A549 (cell line): ENCODE measurements around the gene G3BP1. TPM values are rescaled to one million over a fixed set of nuclear protein-coding genes. Genes with fewer than 3 reads are reported as not detected.

Experiments used
- ATAC-seq, 2 experiments: fragments of 200-7000 bp in 1 of 2; fragments of >200 bp in 1 of 2; cut with Nextera tagmentation in 1 of 2; cut with Tn5 transposase in 1 of 2; 3 replicates each; pipeline versions ENCODE4 v1.8.0 to v1.9.1; 2018 to 2020; ENCODE audit warnings: mild to moderate bottlenecking in 1 of 2, moderate library complexity in 1 of 2
- CTCF ChIA-PET: fragments of 300-600 bp; sonication (Branson Sonifier 250); formaldehyde crosslinking; extraction: SDS; loops from one replicate; lab custom pipeline; 2021; ENCODE audit warnings: antibody characterized with exemption, inconsistent platforms; lab: Yijun Ruan, JAX
- POLR2A ChIA-PET: fragments of 350-600 bp; formaldehyde crosslinking; extraction: SDS; loops from one replicate; lab custom pipeline; 2021; ENCODE audit warnings: antibody characterized with exemption, inconsistent platforms; lab: Yijun Ruan, JAX
- DNase-seq, 2 experiments: peaks; one replicate each; pipeline versions ENCODE4 v3.0.0 to v3.0.0-alpha.2; 2011 to 2016; ENCODE audit warnings: low read depth in 1 of 2, low spot score in 1 of 2
- FAIRE-seq: peaks from 2 replicates; lab custom pipeline; 2011; peaks lifted over from hg19 to GRCh38; lab: Jason Lieb, UNC
- H3K27ac ChIP-seq, 2 experiments: fragments of >200 bp; sonication (Bioruptor Twin); formaldehyde crosslinking; 3 replicates each; pipeline ENCODE4 v1.5.1; 2016 to 2017
- H3K4me1 ChIP-seq: fragments of >200 bp; sonication (Bioruptor Twin); formaldehyde crosslinking; 3 replicates; pipeline ENCODE4 v1.6.1; 2016
- H3K4me2 ChIP-seq: fragments of >200 bp; sonication (Bioruptor Twin); formaldehyde crosslinking; 3 replicates; pipeline ENCODE4 v1.6.1; 2016
- H3K4me3 ChIP-seq: fragments of >200 bp; sonication (Bioruptor Twin); formaldehyde crosslinking; 3 replicates; pipeline ENCODE4 v1.5.1; 2016
- H3K9me3 ChIP-seq: fragments of >200 bp; sonication (Bioruptor Twin); formaldehyde crosslinking; 3 replicates; pipeline ENCODE4 v1.6.1; 2016
- CBX2 ChIP-seq: fragments of 200-600 bp; sonication (generic); IDR thresholded peaks from 2 replicates; pipeline ENCODE4 v1.6.1; 2016; ENCODE audit warnings: low read depth, mild to moderate bottlenecking, borderline replicate concordance
- CEBPB ChIP-seq, 2 experiments: fragments of >200 bp in 1 of 2; sonication (Bioruptor Twin) in 1 of 2; formaldehyde crosslinking in 1 of 2; IDR thresholded peaks; 2 replicates each; pipeline ENCODE4 v1.6.1; 2012 to 2016
- EHF ChIP-seq: fragments of 250-450 bp; sonication (Bioruptor Pico); IDR thresholded peaks from 2 replicates; pipeline ENCODE4 v1.5.0; 2020; ENCODE audit warnings: mild to moderate bottlenecking
- ESRRA ChIP-seq: fragments of 150-350 bp; IDR thresholded peaks from 2 replicates; pipeline ENCODE4 v1.6.1; 2014; ENCODE audit warnings: mild to moderate bottlenecking, low read length, borderline replicate concordance
- HEYL ChIP-seq: fragments of 250-450 bp; sonication (Bioruptor Pico); IDR thresholded peaks from 2 replicates; pipeline ENCODE4 v1.8.0; 2021; ENCODE audit warnings: mild to moderate bottlenecking, moderate library complexity
- HOXA7 ChIP-seq: fragments of 250-450 bp; sonication (Bioruptor Pico); IDR thresholded peaks from 2 replicates; pipeline ENCODE4 v1.5.0; 2020; ENCODE audit warnings: mild to moderate bottlenecking, moderate library complexity
- JUN ChIP-seq, 2 experiments: fragments of >200 bp; sonication (Bioruptor Twin); formaldehyde crosslinking; IDR thresholded peaks; 2 replicates in 1 of 2; 3 replicates in 1 of 2; pipeline ENCODE4 v1.6.1; 2016 to 2017
- KDM1A ChIP-seq: fragments of 200-600 bp; sonication (generic); IDR thresholded peaks from 2 replicates; pipeline ENCODE4 v1.6.1; 2016; ENCODE audit warnings: low read depth, mild to moderate bottlenecking
- MAFK ChIP-seq: fragments of 450-650 bp; IDR thresholded peaks from 2 replicates; pipeline ENCODE4 v1.6.1; 2014; ENCODE audit not compliant: partially characterized antibody
- MAZ ChIP-seq: fragments of 150-350 bp; IDR thresholded peaks from 2 replicates; pipeline ENCODE4 v1.6.1; 2014; ENCODE audit warnings: antibody characterized with exemption, low read depth, low read length, borderline replicate concordance
- NFE2L2 ChIP-seq: fragments of 150-350 bp; conservative IDR thresholded peaks from 2 replicates; pipeline ENCODE4 v1.6.1; 2014; ENCODE audit warnings: low read length
- RAD21 ChIP-seq, 2 experiments: fragments of >200 bp in 1 of 2; sonication (Bioruptor Twin) in 1 of 2; formaldehyde crosslinking in 1 of 2; IDR thresholded peaks in 1 of 2; conservative IDR thresholded peaks in 1 of 2; 2 replicates in 1 of 2; 3 replicates in 1 of 2; pipeline ENCODE4 v1.6.1; 2012 to 2018; ENCODE audit warnings: inconsistent platforms in 1 of 2
- RARB ChIP-seq: fragments of 250-450 bp; sonication (Bioruptor Pico); IDR thresholded peaks from 2 replicates; pipeline ENCODE4 v1.8.0; 2021; ENCODE audit warnings: mild to moderate bottlenecking, moderate library complexity
- RCOR1 ChIP-seq: fragments of 150-350 bp; IDR thresholded peaks from 2 replicates; pipeline ENCODE4 v1.6.1; 2014; ENCODE audit warnings: antibody characterized with exemption, low read length, low read depth
- RFX5 ChIP-seq: fragments of 450-650 bp; IDR thresholded peaks from 2 replicates; pipeline ENCODE4 v1.7.1; 2014; ENCODE audit warnings: antibody characterized with exemption, mild to moderate bottlenecking, moderate library complexity
- SMC3 ChIP-seq: fragments of >200 bp; sonication (Bioruptor Twin); formaldehyde crosslinking; IDR thresholded peaks from 3 replicates; pipeline ENCODE4 v1.6.1; 2018; ENCODE audit warnings: inconsistent platforms
- ZFP36 ChIP-seq: fragments of 450-650 bp; IDR thresholded peaks from 2 replicates; pipeline ENCODE4 v1.6.1; 2014; ENCODE audit warnings: borderline replicate concordance; ENCODE audit not compliant: partially characterized antibody
- ZNF302 ChIP-seq: fragments of 250-450 bp; sonication (Bioruptor Pico); IDR thresholded peaks from 2 replicates; pipeline ENCODE4 v1.9.0; 2021; ENCODE audit warnings: inconsistent platforms, mild to moderate bottlenecking, moderate library complexity
- WGBS: methylation state at CpG from one replicate; pipeline ENCODE4 v1.1.6; 2017; ENCODE audit errors: missing lambda C conversion rate; 5-methylcytosine and 5-hydroxymethylcytosine counted together
- polyA plus RNA-seq, 4 experiments: library from polyadenylated mRNA; depleted of rRNA in 3 of 4; stranded (reverse); fragments of >200 nt; fragmentation: RNase III in 1 of 4; extraction: RNeasy Plus Mini Kit Qiagen cat#74134 plus additional on column Dnase treatment in 1 of 4; gene quantifications; 2 replicates in 3 of 4; 3 replicates in 1 of 4; pipeline ENCODE4 v1.2.3, GENCODE V29; 2011 to 2017
- TF ChIP-seq, protein P1 (sequence below): IDR thresholded peaks from 2 replicates; pipeline ENCODE4 v1.6.1; 2012
- TF ChIP-seq, protein P2 (sequence below): fragments of 250-450 bp; sonication (Bioruptor Pico); IDR thresholded peaks from 2 replicates; pipeline ENCODE4 v1.5.0; 2021; ENCODE audit warnings: mild to moderate bottlenecking, moderate library complexity, borderline replicate concordance
- TF ChIP-seq, protein P3 (sequence below): fragments of >200 bp; sonication (Bioruptor Twin); formaldehyde crosslinking; IDR thresholded peaks from 3 replicates; pipeline ENCODE4 v1.5.1; 2016
- TF ChIP-seq, protein P4 (sequence below): fragments of >200 bp; sonication (Bioruptor Twin); formaldehyde crosslinking; IDR thresholded peaks from 2 replicates; pipeline ENCODE4 v1.6.1; 2016

The G3BP1 gene
- polyA plus RNA-seq, 2 of the 4 experiments (the other 2 are of a cell fraction) = 126 to 176 TPM

DNA sequence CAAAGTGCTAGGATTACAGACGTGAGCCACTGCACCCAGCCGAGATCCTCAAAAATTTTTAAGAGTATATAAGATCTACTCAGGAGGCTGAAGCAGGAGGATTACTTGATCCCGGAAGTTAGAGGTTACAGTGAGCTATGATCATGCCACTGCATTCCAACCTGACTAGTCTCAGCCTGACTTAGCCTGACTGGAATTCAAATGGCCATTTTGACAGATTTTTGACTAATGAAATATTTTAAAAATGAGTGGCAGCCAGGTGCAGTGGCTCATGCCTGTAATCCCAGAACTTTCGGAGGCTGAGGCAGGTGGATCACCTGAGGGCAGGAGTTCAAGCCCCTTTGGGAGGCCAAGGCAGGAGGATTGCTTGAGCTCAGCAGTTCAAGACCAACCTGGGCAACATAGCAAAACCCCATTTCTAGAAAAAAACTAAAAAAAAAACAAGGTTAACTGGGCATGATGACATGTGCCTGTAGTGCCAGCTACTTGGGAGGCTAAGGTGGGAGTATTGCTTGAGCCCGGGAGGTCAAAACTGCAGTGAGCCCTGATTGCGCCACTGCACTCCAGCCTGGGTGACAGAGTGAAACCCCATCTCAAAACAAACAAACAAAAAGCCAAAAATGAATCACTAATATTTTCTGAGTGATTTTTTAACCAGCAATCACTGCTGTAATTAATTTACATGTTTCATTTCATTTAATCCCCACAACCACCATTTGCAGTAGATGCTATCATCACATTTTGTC lies 29.9 kb upstream of the G3BP1 start:
- no peak for FAIRE-seq
- CTCF ChIA-PET = interaction anchor here (0.6 to 24.6 kb wide), 40 partner anchors 9 to 296 kb away, joined by 3 to 529 read pairs (median 4); partner anchors contain the start of genes ATOX1, G3BP1, SLC36A1 and SPARC
- Histone ChIP-seq H3K4me2 (peak overlapping the region; percentile 71; the same call in 1 of the 3 replicates), H3K27ac (peak overlapping the region; percentile 68 to 92; a peak in 5 of 6 replicates), H3K9me3 (no peaks in the 10 kb centered on the region), H3K4me1 (peaks cover 37% of the 10 kb centered on the region), H3K4me3 (no peak overlapping the region)
- POLR2A ChIA-PET = interaction anchor here (1.0 kb wide), 1 partner anchor 83 kb away, joined by 3 read pairs; no protein-coding TSS in a partner anchor
- no peak for DNase-seq
- WGBS = 75% methylated on average over 6 of the region's 6 CpGs
- no peak for ATAC-seq
- TF ChIP-seq EHF (CRISPR knock-in tag) (no peak), NFE2L2 (no peak), ESRRA (no peak), MAZ (no peak), CEBPB (IDR thresholded peaks at IDR 0.05) (peak in 1 of 2 experiments; percentile 38; a peak in 1 of 4 replicates)

DNA sequence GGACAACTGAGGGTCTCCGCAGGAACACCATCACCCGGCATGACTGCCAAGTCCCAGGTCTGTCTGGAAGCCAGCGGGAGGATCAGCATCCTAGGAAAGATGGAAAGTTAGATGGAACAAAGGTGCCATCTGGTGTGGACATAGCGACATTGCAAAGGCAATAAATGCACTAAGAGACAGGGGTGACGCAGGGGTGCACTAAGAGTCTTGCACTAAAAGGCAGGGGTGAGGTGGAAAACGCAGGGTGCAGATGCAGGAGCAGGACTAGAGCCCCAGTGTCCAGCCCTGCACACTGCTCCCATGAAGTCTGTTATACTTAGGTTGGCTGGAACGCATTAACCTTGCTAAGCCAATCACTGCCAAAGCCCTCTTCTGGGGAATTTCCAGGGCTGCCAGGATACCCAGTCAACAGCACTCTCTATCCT lies 28.9 kb upstream of the G3BP1 start:
- Histone ChIP-seq H3K27ac (peak overlapping the region in 1 of 2 experiments; percentile 92; a peak in 2 of 6 replicates), H3K4me2 (no peak overlapping the region), H3K4me3 (no peak overlapping the region), H3K9me3 (no peaks in the 10 kb centered on the region), H3K4me1 (peaks cover 37% of the 10 kb centered on the region)
- peak; percentile 46 to 64 for ATAC-seq
- FAIRE-seq = peak; percentile 36
- ChIA-PET CTCF (interaction anchor here (0.5 to 24.6 kb wide), 24 partner anchors 8 to 297 kb away, joined by 3 to 529 read pairs (median 4); partner anchors contain the start of gene ATOX1), POLR2A (interaction anchor here (1.0 kb wide), 1 partner anchor 84 kb away, joined by 3 read pairs; no protein-coding TSS in a partner anchor)
- DNase-seq = peak; percentile 70 to 86
- TF ChIP-seq MAZ (no peak), ZNF302 (no peak), HOXA7 (no peak), RARB (CRISPR knock-in tag) (no peak), EHF (CRISPR knock-in tag) (no peak), RFX5 (no peak), ZFP36 (no peak), HEYL (CRISPR knock-in tag) (no peak), NFE2L2 (no peak), ESRRA (no peak), MAFK (no peak), JUN (IDR thresholded peaks at IDR 0.05) (no peak), RAD21 (conservative IDR thresholded peaks at IDR 0.05 in 1 of 2, IDR thresholded peaks at IDR 0.05 in 1 of 2) (peak; percentile 88 to 89), RCOR1 (no peak), KDM1A (no peak), CBX2 (no peak), SMC3 (peak; percentile 80)
- TF ChIP-seq, protein P1, sequence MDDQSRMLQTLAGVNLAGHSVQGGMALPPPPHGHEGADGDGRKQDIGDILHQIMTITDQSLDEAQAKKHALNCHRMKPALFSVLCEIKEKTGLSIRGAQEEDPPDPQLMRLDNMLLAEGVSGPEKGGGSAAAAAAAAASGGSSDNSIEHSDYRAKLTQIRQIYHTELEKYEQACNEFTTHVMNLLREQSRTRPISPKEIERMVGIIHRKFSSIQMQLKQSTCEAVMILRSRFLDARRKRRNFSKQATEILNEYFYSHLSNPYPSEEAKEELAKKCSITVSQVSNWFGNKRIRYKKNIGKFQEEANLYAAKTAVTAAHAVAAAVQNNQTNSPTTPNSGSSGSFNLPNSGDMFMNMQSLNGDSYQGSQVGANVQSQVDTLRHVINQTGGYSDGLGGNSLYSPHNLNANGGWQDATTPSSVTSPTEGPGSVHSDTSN = no peak
- TF ChIP-seq, protein P2, sequence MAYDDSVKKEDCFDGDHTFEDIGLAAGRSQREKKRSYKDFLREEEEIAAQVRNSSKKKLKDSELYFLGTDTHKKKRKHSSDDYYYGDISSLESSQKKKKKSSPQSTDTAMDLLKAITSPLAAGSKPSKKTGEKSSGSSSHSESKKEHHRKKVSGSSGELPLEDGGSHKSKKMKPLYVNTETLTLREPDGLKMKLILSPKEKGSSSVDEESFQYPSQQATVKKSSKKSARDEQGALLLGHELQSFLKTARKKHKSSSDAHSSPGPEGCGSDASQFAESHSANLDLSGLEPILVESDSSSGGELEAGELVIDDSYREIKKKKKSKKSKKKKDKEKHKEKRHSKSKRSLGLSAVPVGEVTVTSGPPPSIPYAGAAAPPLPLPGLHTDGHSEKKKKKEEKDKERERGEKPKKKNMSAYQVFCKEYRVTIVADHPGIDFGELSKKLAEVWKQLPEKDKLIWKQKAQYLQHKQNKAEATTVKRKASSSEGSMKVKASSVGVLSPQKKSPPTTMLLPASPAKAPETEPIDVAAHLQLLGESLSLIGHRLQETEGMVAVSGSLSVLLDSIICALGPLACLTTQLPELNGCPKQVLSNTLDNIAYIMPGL (CRISPR knock-in tag) = no peak
- TF ChIP-seq, protein P3, sequence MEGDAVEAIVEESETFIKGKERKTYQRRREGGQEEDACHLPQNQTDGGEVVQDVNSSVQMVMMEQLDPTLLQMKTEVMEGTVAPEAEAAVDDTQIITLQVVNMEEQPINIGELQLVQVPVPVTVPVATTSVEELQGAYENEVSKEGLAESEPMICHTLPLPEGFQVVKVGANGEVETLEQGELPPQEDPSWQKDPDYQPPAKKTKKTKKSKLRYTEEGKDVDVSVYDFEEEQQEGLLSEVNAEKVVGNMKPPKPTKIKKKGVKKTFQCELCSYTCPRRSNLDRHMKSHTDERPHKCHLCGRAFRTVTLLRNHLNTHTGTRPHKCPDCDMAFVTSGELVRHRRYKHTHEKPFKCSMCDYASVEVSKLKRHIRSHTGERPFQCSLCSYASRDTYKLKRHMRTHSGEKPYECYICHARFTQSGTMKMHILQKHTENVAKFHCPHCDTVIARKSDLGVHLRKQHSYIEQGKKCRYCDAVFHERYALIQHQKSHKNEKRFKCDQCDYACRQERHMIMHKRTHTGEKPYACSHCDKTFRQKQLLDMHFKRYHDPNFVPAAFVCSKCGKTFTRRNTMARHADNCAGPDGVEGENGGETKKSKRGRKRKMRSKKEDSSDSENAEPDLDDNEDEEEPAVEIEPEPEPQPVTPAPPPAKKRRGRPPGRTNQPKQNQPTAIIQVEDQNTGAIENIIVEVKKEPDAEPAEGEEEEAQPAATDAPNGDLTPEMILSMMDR = peak; percentile 63
- TF ChIP-seq, protein P4, sequence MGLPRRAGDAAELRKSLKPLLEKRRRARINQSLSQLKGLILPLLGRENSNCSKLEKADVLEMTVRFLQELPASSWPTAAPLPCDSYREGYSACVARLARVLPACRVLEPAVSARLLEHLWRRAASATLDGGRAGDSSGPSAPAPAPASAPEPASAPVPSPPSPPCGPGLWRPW = no peak
- 35% methylated on average over 7 of the region's 7 CpGs for WGBS
